Stimulated activated CD8-positive, alpha-beta memory T cell treated with anti-CD3 and anti-CD28 coated beads, Interleukin-12 subunit alpha, Interleukin-12 subunit beta, amount 100 ng/mL, for 24 hours (primary cell): ENCODE results near the gene TMEM175.

ENCODE experiments used
- DNase-seq: peaks from one replicate; pipeline ENCODE4 v3.0.0-alpha.2; 2020; ENCODE audit errors: extremely low read depth

The TMEM175 gene

DNA sequence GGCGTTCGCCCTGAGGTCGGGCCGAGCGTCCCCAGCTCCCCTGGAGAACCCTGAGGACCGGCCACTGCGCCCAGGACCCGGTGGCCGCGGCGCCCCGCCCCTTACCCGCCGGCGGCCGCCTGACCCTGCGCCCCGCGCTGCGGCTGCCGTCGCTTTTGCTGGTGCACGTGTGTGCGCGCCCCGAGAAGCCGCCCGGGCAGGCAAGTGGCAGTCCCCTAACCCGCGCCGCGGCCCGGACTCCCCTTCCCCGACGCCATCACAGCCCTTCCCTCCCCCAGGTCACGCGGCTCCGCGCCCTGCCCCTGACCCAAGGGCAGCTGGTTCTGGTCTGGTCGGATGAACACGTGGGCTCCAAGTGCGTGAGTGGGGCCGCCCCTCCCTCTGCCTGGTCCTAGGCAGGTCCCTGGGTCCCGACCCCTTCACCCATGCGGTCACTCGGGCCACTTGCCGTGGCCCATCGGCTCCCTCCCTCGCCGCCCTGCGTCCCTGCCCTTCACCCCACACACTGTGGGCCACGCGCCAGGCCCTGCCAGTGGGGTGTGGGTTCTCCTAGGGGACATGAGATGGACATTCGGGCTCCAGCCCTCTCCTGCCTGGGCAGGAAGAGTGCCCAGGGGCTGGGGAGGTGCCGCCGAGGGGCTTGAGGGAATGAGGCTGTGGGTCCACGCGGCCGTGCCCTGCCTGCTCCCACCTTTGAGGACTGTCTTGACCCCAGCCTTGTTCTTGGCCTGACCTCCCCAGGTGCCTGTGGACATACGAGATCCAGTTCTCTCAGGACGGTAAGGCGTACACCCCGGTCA is 71.2 kb downstream of the TMEM175 start:
- no peak for DNase-seq

DNA sequence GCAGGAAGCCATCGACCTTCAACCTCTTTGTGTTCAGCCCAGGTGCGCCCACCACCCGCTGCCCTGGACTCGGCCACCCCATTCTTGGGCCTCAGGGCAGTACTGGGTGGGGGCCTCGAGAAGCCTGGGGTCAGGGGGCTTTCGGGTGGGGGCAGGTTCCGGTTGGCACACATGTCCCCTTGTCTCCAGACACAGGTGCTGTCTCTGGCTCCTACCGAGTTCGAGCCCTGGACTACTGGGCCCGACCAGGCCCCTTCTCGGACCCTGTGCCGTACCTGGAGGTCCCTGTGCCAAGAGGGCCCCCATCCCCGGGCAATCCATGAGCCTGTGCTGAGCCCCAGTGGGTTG is 71.8 kb downstream of the TMEM175 start:
- DNase-seq = no peak

GRCh38 chr4:1004557-1005485 is 72.6 kb downstream of the TMEM175 start:
- DNase-seq = no peak

- no peak for DNase-seq
Measured at GRCh38 chr4:1006856-1007255, 74.6 kb downstream of the TMEM175 start.
